Hematopoietic multipotent progenitor cell treated with erythropoietin and hydrocortisone succinate and interleukin-3 and kit ligand, for 8 days (in vitro differentiated cells): ENCODE measurements around the gene GFI1B.

ENCODE experiments used
- DNase-seq: peaks from one replicate; pipeline ENCODE4 v3.0.0-alpha.2; 2015

Gene GFI1B

DNA sequence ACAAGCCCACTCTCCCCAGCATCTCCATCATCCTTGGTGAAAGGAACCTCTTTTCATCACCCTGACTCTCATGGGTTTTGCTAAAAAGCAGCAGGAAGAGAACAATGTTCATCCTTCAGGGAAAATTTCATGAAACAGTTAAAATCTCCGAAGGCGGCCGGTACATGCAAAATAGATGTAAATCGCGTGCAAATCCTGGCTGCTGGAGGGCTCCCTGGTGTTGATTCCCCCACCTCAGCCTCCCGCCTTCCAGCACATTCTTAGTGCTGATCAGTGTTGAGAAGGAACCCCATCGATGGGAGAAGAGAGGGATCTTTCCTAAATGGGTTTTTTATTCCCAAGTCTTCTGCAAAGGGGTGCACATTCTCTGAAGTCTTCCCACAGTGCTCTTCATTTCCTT lies 8.7 kb upstream of the GFI1B start:
- no peak for DNase-seq

DNA sequence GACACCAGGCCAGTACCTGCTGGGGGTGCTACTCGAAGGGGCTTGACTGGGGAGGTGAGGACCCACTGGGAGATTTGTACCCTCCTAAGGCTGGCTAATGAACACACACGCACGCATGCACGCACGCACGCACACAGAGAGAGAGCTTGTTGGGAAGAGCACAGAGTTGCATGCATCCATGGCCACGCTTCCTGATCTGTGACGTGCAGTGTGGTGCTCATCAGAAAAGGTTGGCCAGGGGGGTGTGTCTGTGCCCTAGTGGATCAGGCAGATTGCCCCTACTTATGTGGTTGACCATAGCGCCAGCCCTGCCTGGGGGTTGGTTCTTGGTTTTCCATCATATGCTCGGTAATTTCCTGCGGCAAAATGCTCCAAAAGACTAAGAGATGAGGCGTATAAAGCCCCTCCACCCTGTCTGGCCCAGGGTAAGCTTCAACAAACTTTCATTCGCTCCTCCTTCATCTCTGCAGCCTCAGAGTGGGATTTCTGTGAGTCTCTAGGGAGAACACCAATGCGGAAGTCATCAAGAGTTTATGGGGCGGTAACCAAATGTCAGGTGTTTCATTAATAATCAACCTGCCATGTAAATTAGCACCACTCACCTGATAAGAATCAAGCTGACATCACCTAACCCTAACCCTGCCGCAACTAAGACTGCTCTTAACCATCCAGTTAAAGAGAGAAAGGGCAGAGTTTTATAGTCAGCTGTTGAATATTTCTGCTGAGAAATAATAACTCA lies 8.0 kb upstream of the GFI1B start:
- DNase-seq: no peak

DNA sequence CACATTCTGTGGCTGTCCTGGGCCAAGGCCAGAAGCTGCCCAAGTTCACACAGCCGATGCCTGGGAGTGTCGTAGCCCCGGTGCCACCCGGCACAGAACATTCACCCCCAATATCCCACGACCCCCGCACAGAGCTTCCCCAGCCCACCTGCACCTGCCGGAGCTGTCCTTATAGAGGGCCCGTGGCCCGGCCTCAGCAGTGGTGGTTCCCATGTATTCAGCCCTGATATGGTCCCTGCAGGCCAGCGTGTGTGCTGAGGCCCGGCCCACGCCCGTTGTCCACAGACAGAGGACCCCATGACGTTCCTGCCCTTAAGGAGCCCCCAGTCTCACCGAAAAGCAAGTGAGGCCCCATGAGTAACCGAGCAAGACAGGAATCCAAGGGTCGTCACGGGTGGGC lies 5.3 kb upstream of the GFI1B start:
- DNase-seq: no peak

DNA sequence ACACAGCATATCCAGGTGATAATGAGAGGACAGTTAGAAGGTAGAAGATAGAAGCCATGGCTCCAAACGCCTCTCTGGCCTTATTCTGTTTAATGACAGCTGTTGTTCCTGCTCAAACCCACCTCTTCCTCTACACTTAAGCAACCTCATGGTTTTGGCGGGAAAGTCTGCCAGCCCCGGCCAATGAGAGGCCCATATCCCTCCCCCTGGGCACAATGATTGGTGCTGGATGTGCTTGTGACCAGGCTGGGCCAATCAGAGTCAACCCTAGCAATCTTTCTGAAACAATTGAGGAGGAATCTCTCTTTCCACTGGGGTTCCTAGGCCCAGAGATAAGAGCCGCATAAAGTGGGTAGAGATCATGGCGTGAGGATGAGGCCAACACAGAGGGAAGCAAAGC lies 4.8 kb upstream of the GFI1B start:
- peak; percentile 69 for DNase-seq

DNA sequence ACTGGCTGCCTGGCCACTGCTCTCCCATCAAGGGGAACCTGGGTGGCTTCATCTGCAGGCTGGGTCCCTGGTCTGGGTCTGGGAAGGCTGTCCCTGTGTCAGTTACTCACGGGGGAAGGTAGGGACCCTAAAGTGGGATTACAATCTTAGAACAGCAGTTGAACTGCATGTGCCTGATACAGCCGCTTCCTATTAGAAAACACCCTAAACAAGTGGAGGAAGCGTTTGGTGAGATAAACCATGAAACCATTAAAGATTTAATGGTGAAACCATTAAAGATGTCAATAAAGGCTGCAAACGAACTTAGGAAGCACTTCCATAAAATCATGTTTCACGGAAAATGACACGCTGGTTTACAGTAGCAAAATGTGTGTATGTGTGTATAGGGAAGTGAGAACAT lies 2.5 kb upstream of the GFI1B start:
- peak; percentile 53 for DNase-seq

DNA sequence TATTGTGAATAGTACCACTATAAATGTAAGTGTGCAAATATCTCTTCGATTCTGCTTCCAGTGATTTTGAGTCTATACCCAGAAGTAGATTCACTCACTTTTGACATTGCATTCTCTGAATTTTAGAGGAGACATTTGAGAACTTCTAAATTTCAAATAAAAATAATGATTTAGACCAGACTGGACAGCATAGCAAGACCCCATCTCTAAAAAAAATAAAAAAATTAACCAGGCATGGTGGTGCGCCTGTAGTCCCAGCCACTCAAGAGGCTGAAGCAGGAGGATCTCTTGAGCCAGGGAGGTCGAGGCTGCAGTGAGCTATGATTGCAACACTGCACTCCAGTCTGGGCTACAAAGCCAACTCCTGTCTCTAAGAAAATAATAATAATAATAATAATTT lies 1.9 kb upstream of the GFI1B start:
- DNase-seq: no peak

DNA sequence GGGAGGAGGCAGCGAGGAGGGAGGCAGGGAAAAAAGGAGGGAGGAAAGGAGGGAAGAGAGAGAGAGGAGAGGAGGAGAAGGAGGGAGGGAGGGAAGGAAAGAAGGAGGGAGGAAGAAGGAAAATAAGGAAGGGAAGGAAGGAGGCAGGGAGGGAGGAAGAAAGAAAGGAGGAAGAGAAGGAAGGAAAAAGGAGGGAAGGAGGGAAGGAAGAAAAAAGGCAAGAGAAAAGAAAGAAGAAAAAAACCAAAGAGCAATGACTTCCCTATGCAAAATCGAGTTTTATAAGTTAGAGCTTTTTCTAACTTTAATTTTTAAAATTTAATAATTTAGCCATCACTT lies 413 bp upstream of the GFI1B start:
- no peak for DNase-seq

DNA sequence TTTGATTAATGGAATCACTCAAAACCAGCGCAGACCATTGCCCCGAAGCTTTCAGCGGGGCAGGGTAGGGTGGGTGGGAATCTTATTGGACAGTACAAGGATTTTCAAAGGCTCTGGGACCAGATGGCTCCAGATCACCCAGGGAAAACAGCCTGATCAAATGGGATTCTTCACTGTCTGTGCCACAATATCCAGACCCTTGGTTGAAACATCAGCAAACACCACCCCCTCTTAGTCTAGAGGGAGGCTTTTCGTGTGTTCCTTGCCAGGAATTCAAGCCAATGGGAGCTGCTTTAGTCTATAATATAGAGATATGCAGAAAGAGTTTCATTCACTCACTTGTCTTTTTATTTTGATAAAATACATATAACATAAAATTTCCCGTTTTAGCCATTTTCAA lies 1.7 kb downstream of the GFI1B start:
- DNase-seq: peak; percentile 62

DNA sequence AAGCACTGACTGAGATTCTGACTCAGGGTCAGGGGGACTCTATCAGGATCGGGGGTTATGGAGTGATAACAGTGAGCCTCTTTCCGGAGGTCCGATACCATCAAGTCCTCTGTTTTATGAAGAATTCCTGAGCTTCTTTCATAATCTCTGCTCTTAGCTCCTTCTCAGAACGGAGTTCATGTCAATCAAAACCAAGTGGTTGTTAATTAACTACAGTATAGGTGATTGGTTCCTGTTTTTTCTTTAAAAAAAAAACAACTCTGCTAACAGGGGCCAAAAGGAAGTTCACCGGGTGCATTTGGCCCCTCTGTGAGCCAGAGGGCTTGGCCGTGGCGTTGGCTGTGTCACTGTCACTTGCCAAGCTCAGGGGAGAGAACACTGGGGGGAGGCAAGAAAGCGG lies 4.0 kb downstream of the GFI1B start:
- DNase-seq: peak; percentile 59

DNA sequence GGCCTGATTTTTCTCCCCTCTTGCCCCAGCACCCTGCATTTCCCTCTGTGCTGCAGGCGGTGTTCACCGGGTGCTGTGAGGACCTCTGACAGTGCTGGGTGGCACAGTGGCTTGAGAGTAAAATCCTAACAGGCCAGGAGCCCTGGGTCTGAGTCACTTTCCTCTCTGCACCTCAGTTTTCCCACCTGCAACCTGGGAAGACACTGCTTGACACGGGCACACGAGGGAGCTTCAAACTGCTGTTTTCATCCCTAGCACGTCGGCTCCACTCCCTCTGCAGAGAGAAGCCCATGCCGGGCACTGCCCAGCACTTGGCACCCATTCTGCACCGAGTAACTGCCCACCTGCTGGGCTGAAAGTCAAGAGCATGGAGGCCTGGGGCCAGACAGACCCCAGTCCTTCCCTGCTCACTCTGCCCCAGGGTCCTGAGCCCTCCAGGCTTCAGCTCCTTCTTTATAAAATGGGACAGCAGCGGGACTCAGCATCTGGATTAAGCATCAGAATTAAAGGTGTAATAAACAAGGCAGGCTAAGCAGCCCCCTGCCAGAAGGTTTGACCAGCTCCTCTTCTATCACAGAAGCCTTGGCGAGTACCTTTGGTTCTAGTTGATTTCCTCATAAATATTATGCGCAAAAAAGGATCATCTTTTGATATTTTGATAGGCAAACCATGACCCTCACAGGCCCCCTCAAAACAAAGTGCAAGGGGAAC lies 5.2 kb downstream of the GFI1B start:
- peak; percentile 56 for DNase-seq

DNA sequence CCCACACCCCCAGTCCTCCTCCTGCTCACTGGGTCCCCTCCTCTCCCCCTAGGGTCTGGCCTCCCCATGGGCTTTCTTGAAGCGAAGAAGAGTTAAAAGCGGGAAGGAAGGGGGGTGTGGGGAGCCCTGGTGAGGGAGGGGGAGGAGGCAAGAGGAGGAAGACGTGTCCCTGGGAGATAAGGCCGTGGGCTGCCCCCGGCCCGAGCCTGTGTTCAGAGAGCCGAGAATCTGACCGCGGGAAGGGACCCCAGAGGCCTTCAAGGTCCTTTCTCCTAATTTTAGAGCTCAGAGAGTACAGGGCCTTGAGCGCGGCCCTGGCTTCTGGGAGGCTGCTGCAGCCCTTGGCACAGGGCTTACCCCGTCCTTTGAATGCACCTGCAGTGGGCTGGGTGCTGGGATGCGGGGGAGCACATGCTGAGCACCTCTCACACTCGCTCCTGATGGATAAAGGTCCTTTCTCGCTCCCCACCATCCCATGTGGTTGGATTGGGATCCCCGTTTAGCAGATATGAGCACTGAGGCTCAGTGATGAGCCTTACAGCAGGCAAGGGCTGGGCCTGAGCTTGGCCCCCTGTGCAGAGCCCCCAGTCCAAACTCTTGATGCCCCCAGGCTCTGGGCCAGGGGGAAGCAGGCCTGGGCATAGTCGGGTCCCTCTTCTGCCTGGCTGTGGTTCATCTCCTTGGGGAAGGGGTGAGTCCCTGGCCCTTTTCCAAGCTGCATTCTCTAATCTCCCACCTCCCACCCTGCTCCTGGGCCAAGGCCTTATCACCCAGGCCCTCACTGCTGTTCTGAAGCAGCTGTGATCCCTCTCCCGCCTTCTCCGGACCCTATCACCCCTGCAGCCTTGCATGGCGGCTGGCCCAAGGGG lies 5.9 kb downstream of the GFI1B start:
- peak; percentile 96 for DNase-seq

DNA sequence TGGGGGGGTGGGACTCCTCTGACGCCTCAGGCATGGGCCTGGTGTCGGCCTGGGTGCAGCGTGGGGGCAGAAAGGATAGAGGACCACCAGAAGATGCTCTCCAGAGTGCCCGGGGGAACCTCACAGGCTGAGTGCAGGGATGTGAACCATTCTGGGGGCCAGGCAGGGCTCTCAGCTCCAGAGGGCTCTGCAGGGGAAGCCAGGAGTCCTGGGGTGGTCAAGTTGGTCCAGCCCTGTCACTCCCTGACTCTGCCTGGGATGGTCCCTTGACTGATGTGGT lies 6.5 kb downstream of the GFI1B start:
- no peak for DNase-seq

DNA sequence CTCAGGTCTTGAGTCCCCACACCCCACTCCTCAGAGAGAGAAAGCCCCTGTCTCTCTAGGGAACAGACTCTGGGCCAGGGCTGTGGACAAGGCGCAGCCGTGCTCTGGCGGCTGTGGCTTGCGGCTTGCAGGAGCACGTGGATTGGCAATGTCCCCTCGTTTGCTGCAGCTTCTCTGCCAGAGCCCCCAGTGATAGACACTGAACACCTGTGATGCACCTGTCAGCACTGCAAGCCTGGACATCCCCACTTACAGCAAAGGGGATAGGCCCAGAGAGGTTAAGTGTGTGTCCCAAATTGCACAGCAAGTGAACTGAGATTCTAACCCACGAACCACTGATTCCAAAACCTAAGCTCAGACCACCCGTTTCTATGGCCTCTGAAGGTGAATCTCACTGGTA lies 7.0 kb downstream of the GFI1B start:
- no peak for DNase-seq

DNA sequence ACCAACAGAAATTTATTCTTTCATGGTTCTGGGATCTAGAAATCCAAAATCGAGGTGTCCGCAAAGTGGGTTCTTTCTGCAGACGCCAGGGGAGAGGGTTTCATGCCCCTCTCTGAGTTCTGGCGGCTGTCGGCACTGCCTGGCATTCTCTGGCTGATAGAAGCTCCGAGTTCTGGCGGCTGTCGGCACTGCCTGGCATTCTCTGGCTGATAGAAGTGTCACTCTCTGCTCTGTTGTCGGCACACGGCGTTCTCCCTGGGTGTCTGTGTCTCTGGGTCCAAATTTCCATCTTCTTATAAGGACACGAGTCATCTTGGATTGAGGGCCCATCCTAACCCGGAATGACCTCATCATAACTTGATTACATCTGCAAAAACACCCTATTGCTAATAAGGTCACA lies 7.6 kb downstream of the GFI1B start:
- no peak for DNase-seq

DNA sequence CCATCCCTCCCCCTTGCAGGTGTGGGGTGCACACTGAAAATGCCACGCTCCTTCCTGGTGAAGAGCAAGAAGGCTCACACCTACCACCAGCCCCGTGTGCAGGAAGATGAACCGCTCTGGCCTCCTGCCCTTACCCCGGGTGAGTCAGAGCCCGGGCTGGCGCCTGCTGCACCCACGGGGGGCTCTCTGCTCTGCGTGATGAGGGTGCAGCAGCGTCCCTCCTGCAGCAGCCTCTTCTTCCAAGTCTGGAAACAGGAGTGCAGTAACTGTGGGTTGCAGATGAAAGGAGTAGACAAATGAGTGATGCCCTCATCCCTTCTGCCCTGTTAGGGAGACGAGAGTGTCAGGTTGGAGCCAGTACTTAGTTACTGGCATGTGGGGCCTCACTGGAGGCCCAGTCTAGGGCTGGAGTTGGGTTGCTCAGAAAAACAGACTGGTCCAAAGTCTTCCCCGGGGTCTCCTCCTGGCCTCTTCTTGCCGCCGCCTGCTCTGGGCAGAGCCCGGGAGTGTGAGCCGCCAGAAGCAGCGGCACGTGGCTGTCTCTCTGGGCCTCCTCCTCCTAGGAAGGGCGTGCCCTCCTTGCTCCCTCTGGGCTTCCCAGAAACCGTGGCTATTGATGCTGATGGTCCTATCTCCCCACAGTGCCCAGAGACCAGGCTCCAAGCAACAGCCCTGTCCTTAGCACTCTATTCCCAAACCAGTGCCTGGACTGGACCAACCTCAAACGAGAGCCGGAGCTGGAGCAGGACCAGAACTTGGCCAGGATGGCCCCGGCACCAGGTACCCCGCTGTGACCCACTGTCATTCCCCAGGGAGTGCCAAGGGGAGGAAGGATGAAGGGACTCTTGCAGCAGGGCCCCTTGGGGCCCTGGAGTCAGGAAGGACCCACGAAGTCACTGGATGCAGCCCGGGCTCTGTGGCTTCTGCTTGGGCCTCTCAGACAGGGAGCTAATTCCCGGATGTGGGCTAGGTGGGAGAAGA lies 8.4 kb downstream of the GFI1B start:
- DNase-seq: peak; percentile 60

DNA sequence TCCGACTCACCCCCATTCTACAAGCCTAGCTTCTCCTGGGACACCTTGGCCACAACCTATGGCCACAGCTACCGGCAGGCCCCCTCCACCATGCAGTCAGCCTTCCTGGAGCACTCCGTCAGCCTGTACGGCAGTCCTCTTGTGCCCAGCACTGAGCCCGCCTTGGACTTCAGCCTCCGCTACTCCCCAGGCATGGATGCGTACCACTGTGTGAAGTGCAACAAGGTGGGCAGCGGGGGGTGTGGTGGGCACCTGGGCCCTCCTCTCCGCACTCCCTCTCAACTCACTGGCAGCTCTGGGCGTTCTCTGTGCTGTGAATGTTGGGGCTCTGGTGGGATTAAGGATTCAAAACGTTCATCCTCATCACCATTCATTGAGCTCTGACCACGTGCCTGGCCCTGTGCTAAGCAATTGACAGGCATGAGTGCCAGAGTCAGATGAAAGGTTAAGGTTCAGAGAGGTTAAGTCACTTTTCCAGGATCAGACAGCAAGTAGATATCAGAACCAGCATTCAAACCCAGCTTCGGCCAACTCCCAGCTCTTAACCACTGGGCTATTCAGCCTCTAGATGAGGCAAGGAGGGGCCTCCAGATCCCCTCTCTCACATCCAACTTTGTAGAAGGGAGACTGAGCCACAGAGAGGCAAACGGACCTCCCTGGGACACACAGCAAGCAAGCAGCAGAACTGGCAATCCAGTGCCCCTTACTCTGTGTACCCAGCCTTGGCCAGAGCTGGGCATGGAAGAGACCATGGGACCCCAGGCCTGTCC lies 9.9 kb downstream of the GFI1B start:
- DNase-seq: no peak

DNA sequence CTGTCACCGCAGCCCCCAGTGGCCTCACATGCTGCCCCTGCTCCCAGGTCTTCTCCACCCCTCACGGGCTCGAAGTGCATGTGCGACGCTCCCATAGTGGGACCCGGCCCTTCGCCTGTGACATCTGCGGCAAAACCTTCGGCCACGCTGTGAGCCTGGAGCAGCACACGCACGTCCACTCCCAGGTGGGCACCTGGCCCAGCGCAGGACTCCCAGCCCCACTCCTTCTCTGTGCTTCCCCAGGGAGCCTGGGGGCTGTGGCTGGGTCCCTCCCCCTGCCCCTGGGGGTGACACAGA lies 10.5 kb downstream of the GFI1B start:
- DNase-seq: no peak

DNA sequence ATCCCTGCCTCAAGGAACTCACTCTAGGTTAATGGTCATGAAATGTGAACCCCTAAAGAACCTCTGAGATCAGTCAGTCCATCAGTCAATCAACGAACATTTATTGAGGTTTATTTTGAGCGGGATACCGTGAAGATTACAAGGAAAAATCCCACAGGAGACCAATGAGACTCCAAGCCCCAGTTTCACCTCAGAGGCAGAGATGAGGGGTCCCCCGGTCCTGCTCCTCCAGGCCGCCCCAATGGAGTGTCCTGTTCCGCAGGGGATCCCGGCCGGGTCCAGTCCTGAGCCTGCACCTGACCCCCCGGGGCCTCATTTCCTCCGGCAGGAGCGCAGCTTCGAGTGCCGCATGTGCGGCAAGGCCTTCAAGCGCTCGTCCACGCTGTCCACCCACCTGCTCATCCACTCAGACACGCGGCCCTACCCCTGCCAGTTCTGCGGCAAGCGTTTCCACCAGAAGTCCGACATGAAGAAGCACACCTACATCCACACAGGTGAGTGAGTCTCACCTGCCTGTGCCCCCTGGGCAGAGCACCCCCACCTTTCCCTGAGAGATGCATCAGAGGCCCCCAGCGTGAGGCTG lies 11.0 kb downstream of the GFI1B start:
- no peak for DNase-seq

DNA sequence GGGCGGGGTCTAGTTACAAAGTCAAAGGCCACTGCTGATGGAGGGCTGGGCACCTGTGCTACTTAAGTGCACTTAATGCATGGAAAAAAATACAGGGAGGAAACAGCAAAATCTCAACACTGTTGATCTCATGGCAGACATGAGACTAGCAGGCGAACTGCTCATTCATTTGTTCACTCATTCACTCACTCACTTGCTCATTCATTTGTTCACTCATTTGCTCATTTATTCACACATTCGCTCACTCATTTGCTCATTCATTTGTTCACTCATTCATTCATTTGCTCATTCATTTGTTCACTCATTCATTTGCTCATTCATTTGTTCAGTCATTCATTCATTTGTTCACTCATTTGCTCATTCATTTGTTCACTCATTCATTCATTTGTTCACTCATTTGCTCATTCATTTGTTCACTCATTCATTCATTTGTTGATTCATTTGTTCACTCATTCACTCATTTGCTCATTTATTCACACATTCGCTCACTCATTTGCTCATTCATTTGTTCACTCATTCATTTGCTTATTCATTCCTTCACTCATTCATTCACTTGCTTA lies 11.6 kb downstream of the GFI1B start:
- DNase-seq: peak; percentile 65

DNA sequence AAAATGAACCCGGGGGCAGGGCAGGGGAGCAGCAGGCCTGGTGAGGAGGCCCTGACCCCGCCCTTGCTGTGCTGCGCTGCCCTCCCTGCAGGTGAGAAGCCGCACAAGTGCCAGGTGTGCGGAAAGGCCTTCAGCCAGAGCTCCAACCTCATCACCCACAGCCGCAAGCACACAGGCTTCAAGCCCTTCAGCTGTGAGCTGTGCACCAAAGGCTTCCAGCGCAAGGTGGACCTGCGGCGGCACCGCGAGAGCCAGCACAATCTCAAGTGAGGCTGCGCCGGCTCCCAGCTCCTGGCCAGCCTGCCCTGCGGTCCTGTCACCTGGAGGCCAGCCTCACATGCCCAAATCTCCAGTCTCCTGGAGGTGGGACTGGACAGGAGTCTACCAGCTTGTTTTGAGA lies 12.3 kb downstream of the GFI1B start:
- DNase-seq: no peak
